Measurements from ENCODE around the gene C3.
"Not testable (repeated sequence)": the region's sequence is repeated elsewhere in the genome, so short reads cannot be mapped to it uniquely, and the experiment has no call there.

The C3 gene

GRCh38 chr19:6656390-6656789 lies 64.1 kb downstream of the C3 start:
- DNase-seq, result not testable (repeated sequence)

GRCh38 chr19:6654347-6655310 lies 65.8 kb downstream of the C3 start:
- no peak for DNase-seq

- DNase-seq, result no peak
These were observed 67.7 kb downstream of the C3 start for GRCh38 chr19:6652805-6653094.

GRCh38 chr19:6651965-6652804 lies 68.3 kb downstream of the C3 start:
- no peak for DNase-seq

- DNase-seq, result no peak
These were observed 71.3 kb downstream of the C3 start for GRCh38 chr19:6649185-6649584.

DNA sequence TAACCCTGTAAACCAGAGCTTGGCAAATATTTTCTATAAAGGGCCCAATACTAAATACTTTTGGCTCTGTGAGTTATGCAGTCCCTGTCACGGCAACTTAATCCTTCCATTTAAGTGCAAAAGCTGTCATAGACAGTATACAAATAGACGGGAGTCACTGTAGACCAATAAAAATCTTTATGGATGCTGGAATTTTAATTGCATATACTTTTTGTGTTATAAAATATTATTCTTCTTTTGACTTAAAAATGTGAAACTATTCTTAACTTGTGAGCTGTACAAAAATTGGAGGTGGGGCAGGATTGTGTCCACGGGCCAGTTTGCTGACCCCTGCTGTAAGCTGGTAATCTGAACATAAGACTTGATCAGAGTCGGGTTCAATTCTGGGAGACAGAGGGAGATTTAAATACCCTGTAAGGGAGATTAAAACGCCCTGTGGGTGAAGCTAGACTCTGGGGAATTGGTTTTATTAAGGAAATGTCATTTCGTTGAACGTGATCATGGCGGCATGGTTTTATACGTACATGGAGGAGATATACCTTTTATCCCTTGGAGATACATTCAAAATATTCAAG lies 72.2 kb downstream of the C3 start:
- DNase-seq, result no peak

- no peak for DNase-seq
These were observed 75.7 kb downstream of the C3 start for GRCh38 chr19:6644796-6645195.

GRCh38 chr19:6640333-6640732 lies 80.1 kb downstream of the C3 start:
- not testable (repeated sequence) for DNase-seq

GRCh38 chr19:6639439-6639838 lies 81.0 kb downstream of the C3 start:
- peak; percentile 90 for DNase-seq

GRCh38 chr19:6633456-6633813 lies 87.0 kb downstream of the C3 start:
- DNase-seq, result not testable (repeated sequence)

DNA sequence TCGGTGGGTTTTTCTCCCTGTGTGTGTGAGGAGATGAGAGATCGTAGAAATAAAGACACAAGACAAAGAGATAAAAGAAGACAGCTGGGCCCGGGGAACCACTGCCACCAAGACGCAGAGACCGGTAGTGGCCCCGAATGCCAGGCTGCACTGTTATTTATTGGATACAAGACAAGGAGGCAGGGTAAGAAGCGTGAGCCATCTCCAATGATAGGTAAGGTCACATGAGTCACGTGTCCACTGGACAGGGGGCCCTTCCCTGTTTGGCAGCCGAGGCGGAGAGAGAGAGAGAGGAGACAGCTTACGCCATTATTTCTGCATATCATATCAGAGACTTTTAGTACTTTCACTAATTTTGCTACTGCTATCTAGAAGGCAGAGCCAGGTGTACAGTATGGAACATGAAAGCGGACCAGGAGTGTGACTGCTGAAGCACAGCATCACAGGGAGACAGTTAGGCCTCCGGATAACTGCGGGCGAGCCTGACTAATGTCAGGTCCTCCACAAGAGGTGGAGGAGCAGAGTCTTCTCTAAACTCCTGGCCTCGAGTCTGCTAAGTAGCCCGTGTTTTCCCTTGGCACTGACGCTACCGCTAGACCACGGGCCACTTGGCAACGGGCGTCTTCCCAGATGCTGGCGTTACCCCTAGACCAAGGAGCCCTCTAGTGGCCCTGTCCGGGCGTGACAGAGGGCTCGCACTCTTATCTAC lies 87.5 kb downstream of the C3 start:
- peak; percentile 87 for DNase-seq

GRCh38 chr19:6632002-6632621 lies 88.3 kb downstream of the C3 start:
- peak; percentile 84 for DNase-seq
